EH (cell line): ENCODE data around the gene NFE2L2.
"Not testable (repeated sequence)": the region's sequence is repeated elsewhere in the genome, so short reads cannot be mapped to it uniquely, and the experiment has no call there.

Source experiments
- DNase-seq: peaks from one replicate; pipeline ENCODE4 v3.0.0-alpha.2; 2015; ENCODE audit warnings: low read depth

NFE2L2 gene

DNA sequence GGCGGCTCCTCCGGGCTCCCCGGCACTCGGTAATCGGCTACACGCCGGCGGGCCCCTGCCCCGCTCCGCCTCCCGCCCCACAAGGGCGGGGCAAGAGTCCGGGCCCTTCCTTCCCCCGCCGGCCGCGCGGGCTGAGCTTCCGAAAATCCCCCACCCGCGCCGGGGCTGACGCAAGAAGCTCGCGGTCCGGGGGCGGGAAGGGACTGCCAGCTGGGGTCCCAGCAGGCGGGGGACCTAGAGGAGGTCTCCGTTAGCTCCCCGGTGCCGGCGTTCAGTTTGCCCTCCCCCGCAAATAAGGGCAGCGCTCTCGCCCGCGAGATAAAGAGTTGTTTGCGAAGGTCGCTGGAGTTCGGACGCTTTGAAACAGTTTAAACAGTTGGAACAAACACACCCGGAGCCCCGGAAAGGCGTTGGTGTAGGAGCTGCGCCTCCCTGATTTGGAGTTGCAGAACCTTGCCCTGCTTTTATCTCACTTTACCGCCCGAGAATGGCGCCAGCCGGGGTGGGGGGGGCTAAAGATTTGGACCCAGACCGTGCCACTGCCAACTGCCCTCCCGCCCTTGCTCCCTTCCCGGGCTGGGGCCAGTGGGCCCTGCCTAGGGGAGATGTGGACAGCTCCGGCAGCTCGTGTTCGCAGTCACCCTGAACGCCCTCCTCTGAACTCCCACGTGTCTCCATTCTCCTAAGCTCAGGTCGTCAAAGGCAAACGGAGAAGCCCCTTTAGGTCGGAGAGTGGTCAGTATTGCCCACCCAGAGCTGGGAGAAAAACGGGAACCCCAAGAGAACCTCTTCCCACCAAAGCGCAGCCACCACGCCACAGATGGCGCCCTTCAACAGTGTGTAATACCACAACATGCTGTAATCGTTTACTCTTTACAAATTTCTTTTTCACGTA lies at the start of gene NFE2L2:
TSS of gene NFE2L2 (minus strand) at position 35 of the 895 bp plus-strand sequence. CDS start 151 bp downstream, outside the sequence.
- peak; percentile 88 for DNase-seq

DNA sequence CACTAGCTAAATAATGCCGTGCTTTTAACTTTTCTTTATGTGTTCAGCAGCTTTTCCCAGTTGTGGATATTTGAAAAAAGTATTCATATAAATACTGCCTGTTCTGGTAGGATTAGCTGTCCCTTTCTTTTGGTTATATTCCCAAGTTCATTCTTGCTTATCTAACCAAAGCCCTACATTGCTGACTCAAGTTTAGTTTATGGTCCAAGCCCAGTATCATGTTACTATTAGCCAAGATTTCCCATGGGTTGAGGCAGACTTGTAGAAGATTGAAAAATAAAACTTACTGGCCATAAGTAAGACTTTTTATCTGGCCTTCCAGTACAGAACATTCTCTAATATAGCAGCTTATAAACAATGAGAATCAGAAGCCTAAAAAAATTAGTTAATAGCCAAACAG lies 49.7 kb upstream of the NFE2L2 start:
- DNase-seq, result peak; percentile 69

GRCh38 chr2:177313162-177313781 lies 48.7 kb upstream of the NFE2L2 start:
- DNase-seq, result peak; percentile 16

GRCh38 chr2:177312562-177312961 lies 48.0 kb upstream of the NFE2L2 start:
- DNase-seq, result no peak

DNA sequence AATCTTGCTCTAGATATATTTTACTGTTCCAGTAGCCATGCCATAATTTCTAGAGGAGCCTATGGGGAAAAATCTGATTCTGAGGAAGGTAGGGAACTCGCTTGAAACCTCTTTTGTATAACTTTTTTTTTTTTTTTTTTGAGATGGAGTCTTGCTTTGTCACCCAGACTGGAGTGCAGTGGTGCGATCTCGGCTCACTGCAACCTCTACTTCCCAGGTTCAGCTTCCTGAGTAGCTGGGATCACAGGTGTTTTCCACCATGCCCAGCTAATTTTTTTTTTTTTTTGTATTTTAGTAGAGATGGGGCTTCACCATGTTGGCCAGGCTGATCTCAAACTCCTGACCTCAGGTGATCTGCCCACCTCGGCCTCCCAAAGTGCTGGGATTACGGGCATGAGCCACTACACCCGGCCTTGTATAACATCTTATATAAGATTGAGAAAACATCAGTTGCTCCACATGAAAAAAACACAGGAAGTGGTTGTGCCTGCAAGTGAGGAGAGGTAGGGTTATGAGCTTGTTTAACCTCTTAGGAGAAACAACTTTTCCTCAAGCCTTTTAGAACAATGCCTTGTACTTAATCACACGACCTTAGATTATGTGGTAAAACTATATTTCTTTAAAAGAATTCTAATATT lies 45.3 kb upstream of the NFE2L2 start:
- not testable (repeated sequence) for DNase-seq

- no peak for DNase-seq
Measured at GRCh38 chr2:177306550-177306949, 42.0 kb upstream of the NFE2L2 start.

GRCh38 chr2:177303939-177304338 lies 39.4 kb upstream of the NFE2L2 start:
- no peak for DNase-seq

DNA sequence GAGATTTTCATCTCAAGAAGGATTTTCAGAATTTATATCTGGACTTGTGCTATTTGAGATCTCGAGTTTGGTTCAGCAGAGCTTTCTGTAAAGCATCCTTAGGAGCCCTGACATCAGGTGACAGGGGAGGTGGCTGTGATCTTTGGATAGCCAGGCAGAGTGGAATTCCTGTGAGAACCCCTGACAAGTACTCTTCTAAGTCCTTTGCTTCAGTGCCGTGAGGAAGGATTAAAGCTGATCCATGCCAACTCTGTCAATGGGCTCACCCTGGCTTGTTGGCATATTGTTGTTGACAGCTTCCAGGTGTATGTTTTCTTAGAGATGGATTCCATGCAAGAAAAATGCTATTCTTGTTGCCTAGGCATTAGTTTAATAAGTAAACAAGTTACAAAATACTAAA lies 38.0 kb upstream of the NFE2L2 start:
- no peak for DNase-seq

- DNase-seq, result peak; percentile 53
Measured at GRCh38 chr2:177298191-177298590, 33.7 kb upstream of the NFE2L2 start.

- DNase-seq, result peak; percentile 32
Measured at GRCh38 chr2:177296040-177296439, 31.5 kb upstream of the NFE2L2 start.

DNA sequence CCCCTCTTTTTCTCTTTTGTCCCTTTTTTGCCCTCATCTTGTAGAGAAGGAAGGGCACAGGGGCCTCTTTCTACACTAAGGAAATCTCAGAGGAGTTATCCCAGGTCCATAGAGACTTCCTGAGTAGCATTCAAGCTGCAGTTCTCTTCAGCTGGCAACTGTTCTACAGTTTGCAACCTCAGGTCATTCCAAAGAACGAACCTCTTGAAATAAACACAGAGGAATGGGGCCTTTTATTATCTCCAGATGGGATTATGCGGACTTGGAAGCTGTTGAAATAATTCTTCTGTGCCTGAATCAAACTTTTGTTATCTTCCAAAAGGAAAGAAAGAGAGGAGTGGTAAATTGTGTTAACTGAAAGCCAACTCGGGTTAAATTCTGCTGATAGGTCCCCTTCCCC lies 31.0 kb upstream of the NFE2L2 start:
- peak; percentile 73 for DNase-seq

GRCh38 chr2:177291701-177292100 lies 27.2 kb upstream of the NFE2L2 start:
- DNase-seq, result no peak

DNA sequence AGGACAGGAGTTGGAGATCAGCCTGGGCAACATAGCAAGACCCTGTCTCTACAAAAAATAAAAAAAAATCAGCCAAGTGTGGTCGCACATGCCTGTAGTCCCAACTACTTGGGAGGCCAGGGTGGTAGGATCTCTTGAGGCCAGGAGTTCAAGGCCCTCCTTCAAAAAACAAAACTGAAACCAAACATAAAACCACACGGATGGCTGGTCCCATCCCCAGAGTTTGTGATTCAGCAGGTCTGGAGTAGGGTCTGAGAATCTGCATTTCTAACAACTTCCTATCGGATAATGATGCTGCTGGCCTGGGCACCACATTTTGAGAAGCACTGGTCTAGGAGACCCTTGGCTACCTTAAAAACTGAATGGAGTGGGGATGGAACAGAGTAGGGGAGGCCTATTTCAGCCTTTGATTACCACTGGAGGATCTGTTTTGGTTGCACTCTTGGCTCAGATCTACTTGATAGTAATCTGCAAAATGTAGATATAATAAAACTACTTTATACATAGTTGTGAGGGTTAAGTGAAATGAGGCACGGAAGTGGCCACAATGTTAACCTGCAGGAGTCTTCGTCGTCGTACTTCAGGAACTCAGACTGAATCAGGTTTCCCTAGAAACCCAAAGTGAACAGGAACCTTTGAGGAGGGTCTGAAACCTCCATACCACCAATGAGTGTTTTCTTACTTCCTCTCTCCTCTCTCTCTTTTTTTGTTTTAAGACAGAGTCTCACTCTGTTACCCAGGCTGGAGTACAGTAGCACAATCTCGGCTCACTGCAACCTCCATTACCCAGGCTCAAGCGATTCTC lies 25.5 kb upstream of the NFE2L2 start:
- no peak for DNase-seq

DNA sequence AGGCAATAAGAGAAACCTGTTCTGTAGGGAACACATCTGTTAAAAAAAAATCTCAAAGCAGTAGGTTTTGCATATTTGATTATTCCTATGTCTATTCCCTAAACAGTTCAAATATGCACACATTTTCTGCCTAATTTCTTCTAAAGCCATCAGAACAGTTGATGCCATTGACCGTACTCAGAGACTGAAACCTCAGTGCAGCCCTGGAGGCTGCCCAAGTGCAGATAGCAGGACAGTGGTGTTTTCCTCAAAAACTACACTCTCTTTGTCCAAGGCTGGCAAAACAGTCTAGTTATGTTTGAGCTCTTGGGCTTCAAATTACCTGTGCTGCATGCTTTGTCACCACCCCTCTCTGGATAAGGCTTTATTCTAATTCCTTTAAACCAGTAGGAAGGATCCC lies 23.3 kb upstream of the NFE2L2 start:
- DNase-seq, result no peak

DNA sequence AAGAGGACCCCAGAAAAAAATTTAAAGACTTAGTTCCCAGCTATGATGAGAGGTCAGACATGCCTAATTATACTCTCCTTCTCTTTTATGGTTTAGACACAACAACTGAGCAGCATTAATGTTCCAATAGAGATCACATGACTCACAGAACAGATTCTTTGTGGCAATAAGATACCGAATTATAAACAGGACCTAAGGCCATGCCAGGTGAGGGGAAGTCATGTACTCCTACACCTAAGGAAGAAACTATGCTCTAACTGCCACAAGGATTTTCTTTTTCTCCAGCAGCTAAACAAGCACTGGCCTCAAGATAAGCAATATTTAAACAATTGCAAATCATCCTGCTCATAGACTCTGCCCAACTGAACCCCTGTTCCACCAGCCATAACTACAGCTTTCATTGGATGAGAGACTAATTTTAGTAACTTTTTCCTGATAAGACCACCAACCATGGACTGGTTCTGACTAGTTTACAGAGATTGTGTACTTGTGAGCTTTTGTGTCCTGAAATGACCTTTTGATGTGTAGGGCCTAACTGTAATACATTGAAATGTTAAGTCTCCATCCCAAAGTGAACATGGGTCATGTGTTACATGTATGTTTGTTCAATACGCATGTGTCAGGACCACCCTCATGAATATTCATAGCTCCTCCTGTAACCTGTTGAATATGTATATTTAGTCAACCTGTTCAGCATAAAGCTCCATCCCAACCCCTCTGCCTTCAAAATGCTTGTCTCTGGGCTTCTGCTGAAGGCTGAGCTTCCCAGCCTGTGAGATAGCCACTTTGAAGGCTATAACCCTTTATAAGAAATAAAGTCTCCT lies 21.6 kb upstream of the NFE2L2 start:
- DNase-seq, result no peak

DNA sequence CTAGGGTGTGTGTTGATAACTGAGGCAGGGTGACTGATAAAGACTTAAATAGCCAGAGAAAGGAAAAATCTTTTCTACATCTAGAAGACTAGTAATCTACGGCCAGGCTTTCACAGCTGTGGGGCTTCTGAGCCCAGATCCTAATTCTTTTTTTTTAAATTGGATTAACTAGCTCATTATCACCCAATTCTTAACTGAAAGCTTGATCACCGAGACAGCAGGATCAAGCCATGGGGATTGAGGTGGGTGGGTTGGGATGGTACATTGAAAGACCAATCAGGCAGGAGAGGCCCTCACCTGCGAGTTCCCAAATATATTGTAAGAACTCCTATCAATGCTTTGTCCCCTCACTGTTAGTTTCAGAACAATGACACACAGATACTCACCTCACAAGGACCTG lies 20.0 kb upstream of the NFE2L2 start:
- DNase-seq, result no peak

GRCh38 chr2:177283906-177284305 lies 19.4 kb upstream of the NFE2L2 start:
- no peak for DNase-seq

DNA sequence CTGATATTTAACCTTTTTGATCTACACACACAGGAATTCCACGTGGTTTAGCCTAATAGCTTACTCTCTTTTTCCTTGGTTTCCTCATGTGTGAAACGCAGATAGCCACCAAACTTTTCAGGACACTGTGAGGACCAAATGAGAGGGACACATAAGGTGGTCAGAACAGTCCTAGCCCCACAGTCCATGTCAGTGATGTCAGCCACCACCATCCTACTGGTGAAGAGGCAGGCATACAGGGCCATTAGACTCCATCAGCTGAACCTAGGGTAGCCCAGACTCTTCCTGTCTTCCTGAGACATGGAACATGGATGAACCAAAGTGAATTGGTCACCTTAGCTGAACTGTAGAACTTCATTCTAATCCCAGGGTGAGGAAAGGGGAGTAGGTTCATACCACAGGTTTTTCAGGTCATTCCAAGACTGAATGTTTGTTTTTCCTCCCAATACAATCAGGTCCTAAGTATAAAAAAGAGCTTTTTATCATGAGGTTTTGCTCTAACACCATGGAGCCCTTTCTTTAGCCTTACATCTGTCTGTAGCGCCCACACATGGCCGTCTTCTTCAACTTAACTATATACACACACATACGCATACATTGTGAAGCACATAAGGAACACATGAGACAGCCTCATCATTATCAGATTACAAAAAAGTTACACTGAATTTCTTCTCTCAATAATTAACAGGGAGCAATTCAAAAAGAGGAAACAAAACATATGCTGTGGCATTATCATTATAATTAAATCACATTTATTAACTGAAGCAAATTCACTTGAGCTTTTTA lies 18.5 kb upstream of the NFE2L2 start:
- DNase-seq, result no peak

- peak; percentile 59 for DNase-seq
Measured at GRCh38 chr2:177282181-177282641, 17.7 kb upstream of the NFE2L2 start.
